Stimulated activated CD8-positive, alpha-beta memory T cell treated with anti-CD3 and anti-CD28 coated beads, Interleukin-15, amount 100 ng/mL, for 48 hours (primary cell): ENCODE data around the gene ZFP36.
A peak's percentile ranks its signal among the peaks of the same experiment; 100 is the strongest.

Source experiments
- DNase-seq, 2 donors: peaks; one replicate each; pipeline ENCODE4 v3.0.0-alpha.2; 2020; ENCODE audit warnings: low read depth in 2 of 2

The ZFP36 gene

DNA sequence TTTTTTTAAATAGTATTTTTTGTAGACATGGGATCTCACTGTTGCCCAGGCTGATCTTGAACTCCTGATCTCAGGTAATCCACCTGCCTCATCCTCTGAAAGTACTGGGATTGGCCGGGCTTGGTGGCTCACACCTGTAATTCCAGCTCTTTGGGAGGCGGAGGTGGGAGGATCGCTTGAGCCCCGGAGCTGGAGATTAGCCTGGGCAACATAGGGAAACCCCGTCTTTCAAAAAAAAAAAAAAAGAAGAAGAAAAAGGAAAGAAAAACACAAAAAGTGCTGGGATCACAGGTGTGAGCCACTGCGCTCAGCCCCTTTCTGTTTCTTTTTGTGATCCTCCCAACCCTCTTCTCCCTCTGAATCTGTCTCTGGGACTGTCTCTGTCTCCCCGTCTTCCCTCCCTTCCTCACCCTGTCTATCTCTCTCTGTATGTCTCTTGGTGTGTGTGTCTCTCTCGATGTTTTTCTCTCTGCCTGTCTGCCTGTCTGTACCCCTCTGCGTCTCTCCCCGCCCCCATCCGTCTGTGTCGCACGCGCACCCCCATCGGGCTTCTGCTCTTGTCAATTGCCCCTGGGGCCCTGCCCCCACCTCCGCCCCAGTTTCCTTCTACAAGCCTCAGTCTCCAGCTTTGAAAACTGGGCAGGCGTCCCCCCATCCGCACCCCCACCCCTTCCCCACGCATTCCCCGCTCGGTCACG, 540 bp upstream of the ZFP36 start:
- peak; percentile 70 to 79 for DNase-seq

- DNase-seq = no peak
Observed at GRCh38 chr19:39407410-39407659, 688 bp downstream of the ZFP36 start.

GRCh38 chr19:39407660-39408391, 1.2 kb downstream of the ZFP36 start:
- DNase-seq = peak in 1 of 2 donors; percentile 44

GRCh38 chr19:39408392-39409207, 2.0 kb downstream of the ZFP36 start:
- DNase-seq = no peak

DNA sequence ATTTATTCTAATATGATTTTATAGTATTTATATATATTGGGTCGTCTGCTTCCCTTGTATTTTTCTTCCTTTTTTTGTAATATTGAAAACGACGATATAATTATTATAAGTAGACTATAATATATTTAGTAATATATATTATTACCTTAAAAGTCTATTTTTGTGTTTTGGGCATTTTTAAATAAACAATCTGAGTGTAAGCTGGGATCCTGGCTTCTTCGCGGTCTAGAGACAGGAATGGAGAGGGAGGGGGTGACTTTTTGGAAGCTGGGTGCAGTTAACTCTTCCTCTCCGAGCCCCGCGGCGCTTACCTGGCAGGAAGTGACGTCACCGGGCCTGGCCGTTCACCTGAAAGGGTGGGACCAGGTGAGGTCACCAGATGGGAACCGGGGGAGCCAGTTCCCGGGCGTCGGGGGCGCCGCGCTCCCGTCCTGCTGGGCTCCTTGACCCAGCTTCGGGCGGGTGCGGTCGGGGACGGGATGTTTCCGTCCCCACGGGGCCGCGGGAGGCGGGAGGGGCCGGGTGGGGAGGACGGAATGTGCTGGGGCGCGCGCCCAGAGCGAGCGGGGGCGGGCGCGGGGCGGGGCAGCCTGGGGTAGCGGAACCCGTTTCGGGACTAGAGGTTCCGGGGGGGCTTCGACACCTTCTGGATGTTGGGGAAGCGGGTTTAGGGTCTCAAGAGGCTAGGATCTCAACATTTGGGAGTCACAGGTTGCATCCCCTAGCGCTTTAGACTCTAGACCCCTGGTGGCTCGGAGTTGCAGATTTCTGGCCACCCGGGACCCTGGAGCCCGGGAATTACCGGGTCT, 2.8 kb downstream of the ZFP36 start:
- DNase-seq = peak; percentile 69 to 80

DNA sequence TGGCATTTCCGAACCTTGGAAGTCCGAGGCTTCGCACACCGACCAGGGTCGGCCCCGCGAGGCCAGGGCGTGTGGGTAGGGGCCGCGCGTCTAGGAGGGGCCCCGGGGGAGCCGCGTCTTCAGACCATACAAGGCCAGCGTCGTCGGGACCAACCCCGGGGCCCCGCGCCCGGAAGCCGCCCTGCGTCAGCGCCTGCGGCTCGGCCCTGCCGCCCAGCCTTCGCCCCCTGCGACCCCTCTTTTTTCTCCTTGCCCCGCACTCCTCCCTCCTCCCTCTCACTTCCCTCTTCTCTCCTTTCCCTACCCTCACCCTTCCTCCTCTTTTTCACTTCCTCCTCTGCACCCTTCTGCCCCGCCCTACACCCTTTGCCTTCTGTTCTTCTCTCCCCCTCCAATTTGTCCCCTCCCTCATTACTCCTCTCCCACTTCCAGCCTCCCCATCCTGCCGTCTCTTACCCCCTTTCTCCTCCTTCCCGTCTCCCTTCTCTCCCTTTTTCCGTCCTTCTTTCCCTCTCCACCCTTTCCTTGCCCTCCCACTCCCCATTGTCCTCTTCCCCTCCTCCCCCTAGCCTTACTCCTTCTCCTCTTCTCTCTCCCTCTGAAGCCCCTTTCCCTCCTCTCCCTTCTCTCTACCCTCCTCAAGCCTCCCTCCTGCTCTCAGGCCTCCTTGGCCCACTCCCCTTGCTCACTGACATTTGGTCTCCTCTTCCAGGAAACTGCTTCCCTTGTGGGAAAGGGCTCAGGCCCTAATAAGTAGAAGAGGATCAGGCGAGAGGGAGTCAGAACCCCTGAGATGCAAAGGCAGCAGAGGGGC, 3.6 kb downstream of the ZFP36 start:
- peak in 1 of 2 donors; percentile 48 for DNase-seq

DNA sequence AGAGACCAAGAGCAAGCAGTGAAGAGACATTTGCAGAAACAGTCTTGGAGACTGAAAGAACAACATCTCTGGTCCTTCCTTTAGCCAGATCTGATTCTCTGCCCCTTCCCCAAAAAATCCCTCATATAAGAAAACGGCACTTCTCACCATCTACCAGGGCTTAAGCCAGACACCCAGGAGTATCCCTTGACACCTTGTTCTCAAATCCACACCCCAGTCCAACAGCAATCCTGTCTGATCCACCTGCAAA, 4.1 kb downstream of the ZFP36 start:
- DNase-seq = no peak

GRCh38 chr19:39411081-39411831, 4.6 kb downstream of the ZFP36 start:
- no peak for DNase-seq

DNA sequence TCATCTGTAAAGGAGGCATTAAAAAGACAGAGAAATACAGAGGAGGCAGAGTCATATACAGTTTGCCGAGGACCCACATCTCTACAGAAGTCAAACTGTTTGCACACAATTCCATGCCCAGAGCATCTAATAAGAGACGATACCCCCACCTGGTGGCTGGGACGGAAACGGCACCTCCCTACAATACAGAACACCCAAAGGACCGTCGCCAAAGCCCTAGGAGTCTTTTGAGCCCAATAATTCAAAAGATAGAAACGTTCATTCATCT, 5.1 kb downstream of the ZFP36 start:
- DNase-seq = peak; percentile 78 to 80

DNA sequence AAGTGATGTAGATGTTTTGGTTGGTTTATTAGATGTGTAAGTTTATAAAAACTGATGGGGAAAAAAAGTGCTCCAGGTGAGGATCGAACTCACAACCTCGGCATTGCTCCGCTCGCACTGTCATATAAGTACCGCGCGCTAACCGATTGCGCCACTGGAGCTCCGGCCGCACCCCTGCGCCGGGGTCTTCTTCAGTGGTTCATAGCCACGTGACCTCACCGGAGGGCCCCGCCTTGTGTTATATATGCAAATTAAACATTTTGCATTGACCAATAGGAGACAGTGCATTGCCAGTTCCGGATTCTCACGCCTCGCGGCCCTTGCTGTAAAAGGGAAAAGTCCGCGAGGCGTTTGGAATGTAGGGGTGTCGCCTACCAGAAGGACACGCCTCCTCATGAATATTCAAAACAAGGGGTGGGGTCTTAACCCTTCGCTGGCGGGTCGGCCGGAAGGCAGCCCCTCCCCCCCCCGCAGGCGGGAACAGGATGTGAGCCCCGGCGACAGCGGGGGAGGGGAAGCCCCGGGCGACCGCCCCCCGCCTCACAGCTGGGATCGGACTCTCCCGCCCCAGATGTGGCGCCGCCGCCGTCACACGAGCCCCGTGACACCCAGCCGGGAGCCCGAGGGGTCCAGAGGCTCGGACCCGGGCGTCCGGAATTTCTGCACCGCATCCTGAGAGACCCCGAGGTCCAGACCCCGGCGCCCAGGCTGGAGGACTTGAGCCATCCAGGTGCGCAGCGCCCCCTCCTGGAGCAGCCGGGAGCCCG, 5.6 kb downstream of the ZFP36 start, which contains the start of gene PLEKHG2:
Gene PLEKHG2 (plus strand): TSS at position 570 of the 767 bp plus-strand sequence. CDS start 1,418 bp downstream, outside the sequence.
- DNase-seq = peak; percentile 92 to 94

- no peak for DNase-seq
Observed at GRCh38 chr19:39412867-39413271, 6.2 kb downstream of the ZFP36 start.

DNA sequence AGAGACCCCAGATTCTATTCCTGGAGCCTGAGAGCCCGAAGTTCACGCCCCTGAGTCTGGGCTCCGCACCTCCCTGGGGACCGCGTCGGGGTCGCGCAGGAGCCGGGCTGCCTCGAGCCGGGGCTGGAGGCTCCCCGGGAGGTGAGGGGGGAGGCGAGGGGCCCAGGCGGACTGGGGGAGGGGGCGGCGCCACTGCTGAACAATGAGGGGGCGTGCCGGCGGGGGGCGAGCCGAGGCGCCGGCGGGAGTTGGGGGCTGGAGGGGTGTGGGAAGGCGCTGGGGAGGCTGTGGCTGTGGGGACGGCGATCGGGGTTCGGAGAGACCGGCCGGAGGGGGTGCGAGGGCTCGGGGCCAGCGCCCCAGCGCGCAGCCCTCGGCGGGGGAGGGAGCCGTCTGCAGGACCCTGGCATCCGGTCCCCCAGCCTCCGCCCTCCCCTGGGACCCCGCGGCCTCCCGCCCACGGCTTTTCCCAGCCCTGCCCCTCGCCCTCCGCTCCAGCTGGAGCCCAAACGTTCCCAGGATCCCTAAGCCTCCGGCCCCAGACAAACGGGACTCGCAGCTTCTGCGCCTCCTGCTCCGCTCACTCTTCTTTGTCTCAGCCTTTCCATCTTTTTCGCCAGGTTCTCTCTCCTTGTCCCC, 6.7 kb downstream of the ZFP36 start:
- DNase-seq = no peak

GRCh38 chr19:39413911-39414608, 7.4 kb downstream of the ZFP36 start:
- DNase-seq = no peak

DNA sequence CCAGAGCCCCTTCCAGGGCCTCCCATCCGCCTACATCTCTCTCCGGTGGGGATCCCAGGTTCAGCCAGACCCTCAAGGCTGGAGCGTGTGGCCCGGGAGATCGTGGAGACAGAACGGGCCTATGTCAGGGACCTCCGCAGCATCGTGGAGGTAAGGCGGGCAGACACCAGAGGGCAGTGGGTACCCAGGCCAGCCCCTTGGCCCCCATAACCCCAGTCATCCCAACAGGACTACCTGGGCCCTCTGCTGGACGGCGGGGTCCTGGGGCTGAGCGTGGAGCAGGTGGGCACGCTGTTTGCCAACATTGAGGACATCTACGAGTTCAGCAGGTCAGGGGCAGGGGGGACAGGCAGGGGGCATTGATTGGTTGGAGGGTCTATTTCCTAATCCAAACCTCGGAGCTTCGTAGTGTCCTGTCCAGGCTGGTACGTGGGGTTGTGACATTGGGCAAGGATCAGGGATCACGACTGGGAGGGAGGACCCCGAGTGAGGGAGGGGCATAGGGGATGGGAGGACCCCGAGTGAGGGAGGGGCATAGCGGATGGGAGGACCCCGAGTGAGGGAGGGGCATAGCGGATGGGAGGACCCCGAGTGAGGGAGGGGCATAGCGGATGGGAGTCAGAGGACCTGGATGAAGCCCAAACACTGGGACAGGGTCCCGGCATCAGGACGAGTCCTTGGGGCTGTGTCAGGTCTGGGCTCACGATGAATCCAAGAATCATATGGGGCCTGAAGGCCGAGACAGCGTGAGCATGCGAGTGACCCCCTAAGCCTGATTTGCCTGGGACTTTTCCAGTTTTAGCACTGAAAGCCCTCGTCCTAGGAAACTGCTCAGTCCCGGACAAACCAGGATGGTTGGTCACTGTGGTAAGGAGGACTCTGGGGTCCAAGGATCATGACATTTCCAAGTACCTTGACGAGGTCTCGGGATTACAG, 8.7 kb downstream of the ZFP36 start:
- no peak for DNase-seq

DNA sequence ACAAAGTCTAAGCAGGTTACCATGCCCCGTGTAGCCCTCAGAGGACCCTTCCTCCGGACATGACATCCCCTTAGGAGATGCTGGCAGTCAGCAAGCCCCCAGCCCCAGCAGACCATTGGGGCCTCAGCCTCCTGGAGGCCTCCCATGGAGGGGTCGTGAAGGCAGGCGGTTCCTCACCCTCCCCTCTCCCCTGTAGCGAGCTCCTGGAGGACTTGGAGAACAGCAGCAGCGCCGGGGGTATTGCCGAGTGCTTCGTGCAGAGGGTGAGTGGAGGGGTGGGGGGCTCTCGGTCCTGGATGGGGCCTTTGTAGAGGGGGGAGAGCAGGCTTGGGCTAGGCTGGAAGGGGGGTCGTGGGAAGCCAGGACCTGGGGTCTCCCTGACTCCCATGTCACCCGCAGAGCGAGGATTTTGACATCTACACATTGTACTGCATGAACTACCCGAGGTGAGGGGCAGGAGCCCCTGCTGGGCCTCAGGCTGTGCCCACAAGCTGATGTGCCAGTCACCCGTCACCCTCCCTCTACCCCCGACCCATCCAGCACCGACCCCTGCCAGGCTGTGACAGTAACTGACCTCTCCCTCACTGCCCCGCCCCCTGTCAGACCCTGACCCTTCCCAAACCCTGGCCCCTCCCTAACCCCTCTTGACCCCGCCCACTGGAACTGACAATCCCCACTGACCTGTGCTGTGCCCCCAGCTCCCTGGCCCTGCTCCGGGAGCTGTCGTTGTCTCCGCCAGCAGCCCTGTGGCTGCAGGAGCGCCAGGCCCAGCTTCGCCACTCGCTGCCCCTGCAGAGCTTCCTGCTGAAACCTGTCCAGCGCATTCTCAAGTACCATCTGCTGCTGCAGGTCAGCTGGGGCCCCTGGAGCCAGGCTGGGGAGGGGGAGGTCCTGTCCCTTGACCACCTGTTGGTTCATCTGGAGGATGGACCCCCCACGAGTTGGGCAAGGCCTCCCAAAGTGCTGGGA, 9.8 kb downstream of the ZFP36 start:
- DNase-seq = no peak

- no peak for DNase-seq
Observed at GRCh38 chr19:39417463-39418181, 11.0 kb downstream of the ZFP36 start.
